GM23338 (cell line): ENCODE data around the gene RAB44. TPM values are rescaled to one million over a fixed set of nuclear protein-coding genes. Genes with fewer than 3 reads are reported as not detected.

Experiments
- ATAC-seq: fragments of 200-7000 bp; cut with Tn5 transposase; 3 replicates; pipeline ENCODE4 v1.9.1; 2020
- DNase-seq: peaks from one replicate; pipeline ENCODE4 v3.0.0-alpha.2; 2015; ENCODE audit warnings: low spot score
- H2AFZ ChIP-seq: fragments of 200-600 bp; sonication (generic); 2 replicates; pipeline ENCODE4 v1.8.0; 2016; ENCODE audit warnings: antibody characterized with exemption, mild to moderate bottlenecking, moderate library complexity
- H3F3A ChIP-seq: fragments of 200-600 bp; sonication (generic); replicated peaks from 2 replicates; pipeline ENCODE4 v1.8.0; 2017; ENCODE audit warnings: antibody characterized with exemption, mixed run types, low read depth
- H3K27ac ChIP-seq: fragments of 200-600 bp; sonication (generic); 2 replicates; pipeline ENCODE4 v1.6.1; 2016; ENCODE audit warnings: low read depth
- H3K27me3 ChIP-seq: fragments of 200-600 bp; sonication (generic); 2 replicates; pipeline ENCODE4 v1.8.0; 2016; ENCODE audit warnings: mild to moderate bottlenecking, mixed run types, moderate library complexity; ENCODE audit not compliant: insufficient read depth
- H3K36me3 ChIP-seq: fragments of 200-600 bp; sonication (generic); 2 replicates; pipeline ENCODE4 v1.8.0; 2016; ENCODE audit warnings: mild to moderate bottlenecking; ENCODE audit not compliant: insufficient read depth
- H3K4me1 ChIP-seq: fragments of 200-600 bp; sonication (generic); 2 replicates; pipeline ENCODE4 v1.8.0; 2016; ENCODE audit warnings: mild to moderate bottlenecking, moderate library complexity; ENCODE audit not compliant: insufficient read depth
- H3K4me2 ChIP-seq: fragments of 200-600 bp; sonication (generic); 2 replicates; pipeline ENCODE4 v1.7.1; 2017; ENCODE audit warnings: mixed run types
- H3K4me3 ChIP-seq: fragments of 200-600 bp; sonication (generic); 2 replicates; pipeline ENCODE4 v1.6.1; 2016; ENCODE audit warnings: mixed run types
- H3K79me2 ChIP-seq: fragments of 200-600 bp; sonication (generic); replicated peaks from 2 replicates; pipeline ENCODE4 v1.8.0; 2017; ENCODE audit warnings: mild to moderate bottlenecking; ENCODE audit not compliant: insufficient read depth
- H3K9me2 ChIP-seq: fragments of 200-600 bp; sonication (generic); 2 replicates; pipeline ENCODE4 v1.8.0; 2017; ENCODE audit not compliant: insufficient read depth
- H4K20me1 ChIP-seq: fragments of 200-600 bp; sonication (generic); replicated peaks from 2 replicates; pipeline ENCODE4 v1.8.0; 2017; ENCODE audit warnings: mild to moderate bottlenecking; ENCODE audit not compliant: insufficient read depth
- H3K27ac Mint-ChIP-seq: 2 replicates; pipeline ENCODE4 v1.8.0; 2020; ENCODE audit warnings: inconsistent platforms, mild to moderate bottlenecking, moderate library complexity, mixed read lengths
- H3K27me3 Mint-ChIP-seq: 3 replicates; pipeline ENCODE4 v1.8.0; 2022; ENCODE audit warnings: low read depth, mild to moderate bottlenecking, moderate library complexity, mixed read lengths, inconsistent platforms; ENCODE audit not compliant: insufficient read depth, poor library complexity
- H3K36me3 Mint-ChIP-seq: 3 replicates; pipeline ENCODE4 v1.8.0; 2021; ENCODE audit warnings: low read depth, mild to moderate bottlenecking, inconsistent platforms, moderate library complexity, mixed read lengths
- H3K4me1 Mint-ChIP-seq: 3 replicates; pipeline ENCODE4 v1.8.0; 2020; ENCODE audit warnings: mild to moderate bottlenecking, inconsistent platforms, mixed read lengths
- H3K4me3 Mint-ChIP-seq: 3 replicates; pipeline ENCODE4 v1.8.0; 2021; ENCODE audit warnings: moderate library complexity, mild to moderate bottlenecking, inconsistent platforms, mixed read lengths
- H3K9me3 Mint-ChIP-seq: 3 replicates; pipeline ENCODE4 v1.8.0; 2020; ENCODE audit warnings: moderate library complexity, mild to moderate bottlenecking, inconsistent platforms, mixed read lengths
- CREB1 ChIP-seq: fragments of 250-450 bp; sonication (Bioruptor Pico); IDR thresholded peaks from 2 replicates; pipeline ENCODE4 v1.5.0; 2020; ENCODE audit warnings: low read depth, mild to moderate bottlenecking, moderate library complexity
- EZH2 ChIP-seq: fragments of 200-600 bp; sonication (generic); IDR thresholded peaks from one replicate; pipeline ENCODE4 v1.8.0; 2017; ENCODE audit warnings: antibody characterized with exemption, mild to moderate bottlenecking, low read depth; ENCODE audit not compliant: unreplicated experiment
- EZH2phosphoT487 ChIP-seq: fragments of 200-600 bp; sonication (generic); IDR thresholded peaks from one replicate; pipeline ENCODE4 v1.8.1; 2018; ENCODE audit warnings: antibody characterized with exemption; ENCODE audit not compliant: unreplicated experiment
- JUNB ChIP-seq: IDR thresholded peaks from one replicate; pipeline ENCODE4 v1.6.1; 2016; ENCODE audit warnings: antibody characterized with exemption; ENCODE audit not compliant: unreplicated experiment
- NANOG ChIP-seq: IDR thresholded peaks from 2 replicates; pipeline ENCODE4 v1.6.1; 2016; ENCODE audit warnings: antibody characterized with exemption, borderline replicate concordance
- POLR2AphosphoS5 ChIP-seq: IDR thresholded peaks from 2 replicates; pipeline ENCODE4 v1.6.1; 2016; ENCODE audit warnings: antibody characterized with exemption, low read depth
- STAT1 ChIP-seq: IDR thresholded peaks from one replicate; pipeline ENCODE4 v1.6.1; 2016; ENCODE audit warnings: antibody characterized with exemption; ENCODE audit not compliant: unreplicated experiment
- ZNF114 ChIP-seq: fragments of 250-450 bp; sonication (Bioruptor Pico); IDR thresholded peaks from 2 replicates; pipeline ENCODE4 v1.5.0; 2020; ENCODE audit warnings: mild to moderate bottlenecking, moderate library complexity
- ZNF331 ChIP-seq: fragments of 250-450 bp; sonication (Bioruptor Pico); IDR thresholded peaks from 2 replicates; pipeline ENCODE4 v1.5.0; 2020; ENCODE audit warnings: low read depth, mild to moderate bottlenecking, moderate library complexity
- polyA plus RNA-seq: library from polyadenylated mRNA; unstranded; fragments of >200 nt; fragmentation: Nextera tagmentation; extraction: Ambion mirVana; gene quantifications from 2 replicates; pipeline ENCODE4 v1.2.1, GENCODE V29; 2016
- total RNA-seq: library from RNA; depleted of rRNA; stranded (reverse); fragments of >200 nt; shearing (Covaris generic); gene quantifications from 2 replicates; pipeline ENCODE4 v1.2.3, GENCODE V29; 2014
- TF ChIP-seq, protein P1 (sequence below): IDR thresholded peaks from 2 replicates; pipeline ENCODE4 v1.6.1; 2016; ENCODE audit warnings: antibody characterized with exemption
- TF ChIP-seq, protein P2 (sequence below), 2 experiments: fragments of 200-600 bp in 1 of 2; sonication (generic) in 1 of 2; conservative IDR thresholded peaks; 2 replicates each; pipeline versions ENCODE4 v1.5.1 to v1.6.1; 2016 to 2017; ENCODE audit warnings: antibody characterized with exemption in 2 of 2, low read depth in 2 of 2, mild to moderate bottlenecking in 2 of 2, moderate library complexity in 1 of 2
- TF ChIP-seq, protein P3 (sequence below): fragments of 250-450 bp; sonication (Bioruptor Pico); IDR thresholded peaks from 2 replicates; pipeline ENCODE4 v1.5.0; 2020; ENCODE audit warnings: mild to moderate bottlenecking, moderate library complexity
- TF ChIP-seq, protein P4 (sequence below): IDR thresholded peaks from one replicate; pipeline ENCODE4 v1.6.1; 2018; ENCODE audit warnings: antibody characterized with exemption; ENCODE audit not compliant: unreplicated experiment

Gene RAB44
- total and polyA plus RNA-seq, 2 experiments from 2014 or later = not detected

GRCh38 chr6:36677753-36678487 lies 19.7 kb upstream of the RAB44 start:
- Histone ChIP-seq H3K4me2 (peak overlapping the region; percentile 93), H4K20me1 (no peaks in the 10 kb centered on the region; the same call in 1 of the 2 replicates), H3K79me2 (peaks cover 26% of the 10 kb centered on the region), H3K9me2 (0 out of 2 replicates have a peak, but pooled peaks cover 6% of the 10 kb centered on the region), H2AFZ (peak overlapping the region; percentile 20; the same call in 1 of the 2 replicates), H3K4me1 (peaks cover 44% of the 10 kb centered on the region), H3F3A (peaks cover 6% of the 10 kb centered on the region; the same call in 1 of the 2 replicates), H3K27me3 (peaks cover 38% of the 10 kb centered on the region), H3K27ac (peak overlapping the region; percentile 69; the same call in 1 of the 2 replicates), H3K36me3 (no peaks in the 10 kb centered on the region), H3K4me3 (peak overlapping the region; percentile 78)
- peak overlapping the region; percentile 68 for H3K4me3 Mint-ChIP-seq
- peak overlapping the region; percentile 64; the same call in 1 of the 2 replicates for H3K27ac Mint-ChIP-seq
- DNase-seq (no peak), ATAC-seq (peak; percentile 3; the same call in 1 of the 3 replicates)
- peaks cover 41% of the 10 kb centered on the region for H3K4me1 Mint-ChIP-seq
- H3K27me3 Mint-ChIP-seq = peaks cover 38% of the 10 kb centered on the region
- TF ChIP-seq NANOG (no peak), STAT1 (no peak), JUNB (no peak), CREB1 (no peak), POLR2AphosphoS5 (no peak), ZNF114 (no peak), EZH2 (no peak), EZH2phosphoT487 (no peak), ZNF331 (CRISPR knock-in tag) (no peak)
- TF ChIP-seq, protein P1, sequence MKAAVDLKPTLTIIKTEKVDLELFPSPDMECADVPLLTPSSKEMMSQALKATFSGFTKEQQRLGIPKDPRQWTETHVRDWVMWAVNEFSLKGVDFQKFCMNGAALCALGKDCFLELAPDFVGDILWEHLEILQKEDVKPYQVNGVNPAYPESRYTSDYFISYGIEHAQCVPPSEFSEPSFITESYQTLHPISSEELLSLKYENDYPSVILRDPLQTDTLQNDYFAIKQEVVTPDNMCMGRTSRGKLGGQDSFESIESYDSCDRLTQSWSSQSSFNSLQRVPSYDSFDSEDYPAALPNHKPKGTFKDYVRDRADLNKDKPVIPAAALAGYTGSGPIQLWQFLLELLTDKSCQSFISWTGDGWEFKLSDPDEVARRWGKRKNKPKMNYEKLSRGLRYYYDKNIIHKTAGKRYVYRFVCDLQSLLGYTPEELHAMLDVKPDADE = no peak
- TF ChIP-seq, protein P2, sequence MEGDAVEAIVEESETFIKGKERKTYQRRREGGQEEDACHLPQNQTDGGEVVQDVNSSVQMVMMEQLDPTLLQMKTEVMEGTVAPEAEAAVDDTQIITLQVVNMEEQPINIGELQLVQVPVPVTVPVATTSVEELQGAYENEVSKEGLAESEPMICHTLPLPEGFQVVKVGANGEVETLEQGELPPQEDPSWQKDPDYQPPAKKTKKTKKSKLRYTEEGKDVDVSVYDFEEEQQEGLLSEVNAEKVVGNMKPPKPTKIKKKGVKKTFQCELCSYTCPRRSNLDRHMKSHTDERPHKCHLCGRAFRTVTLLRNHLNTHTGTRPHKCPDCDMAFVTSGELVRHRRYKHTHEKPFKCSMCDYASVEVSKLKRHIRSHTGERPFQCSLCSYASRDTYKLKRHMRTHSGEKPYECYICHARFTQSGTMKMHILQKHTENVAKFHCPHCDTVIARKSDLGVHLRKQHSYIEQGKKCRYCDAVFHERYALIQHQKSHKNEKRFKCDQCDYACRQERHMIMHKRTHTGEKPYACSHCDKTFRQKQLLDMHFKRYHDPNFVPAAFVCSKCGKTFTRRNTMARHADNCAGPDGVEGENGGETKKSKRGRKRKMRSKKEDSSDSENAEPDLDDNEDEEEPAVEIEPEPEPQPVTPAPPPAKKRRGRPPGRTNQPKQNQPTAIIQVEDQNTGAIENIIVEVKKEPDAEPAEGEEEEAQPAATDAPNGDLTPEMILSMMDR (conservative IDR thresholded peaks at IDR 0.05; ENCODE audit: low read depth in 2 of 2) = no peak
- TF ChIP-seq, protein P3, sequence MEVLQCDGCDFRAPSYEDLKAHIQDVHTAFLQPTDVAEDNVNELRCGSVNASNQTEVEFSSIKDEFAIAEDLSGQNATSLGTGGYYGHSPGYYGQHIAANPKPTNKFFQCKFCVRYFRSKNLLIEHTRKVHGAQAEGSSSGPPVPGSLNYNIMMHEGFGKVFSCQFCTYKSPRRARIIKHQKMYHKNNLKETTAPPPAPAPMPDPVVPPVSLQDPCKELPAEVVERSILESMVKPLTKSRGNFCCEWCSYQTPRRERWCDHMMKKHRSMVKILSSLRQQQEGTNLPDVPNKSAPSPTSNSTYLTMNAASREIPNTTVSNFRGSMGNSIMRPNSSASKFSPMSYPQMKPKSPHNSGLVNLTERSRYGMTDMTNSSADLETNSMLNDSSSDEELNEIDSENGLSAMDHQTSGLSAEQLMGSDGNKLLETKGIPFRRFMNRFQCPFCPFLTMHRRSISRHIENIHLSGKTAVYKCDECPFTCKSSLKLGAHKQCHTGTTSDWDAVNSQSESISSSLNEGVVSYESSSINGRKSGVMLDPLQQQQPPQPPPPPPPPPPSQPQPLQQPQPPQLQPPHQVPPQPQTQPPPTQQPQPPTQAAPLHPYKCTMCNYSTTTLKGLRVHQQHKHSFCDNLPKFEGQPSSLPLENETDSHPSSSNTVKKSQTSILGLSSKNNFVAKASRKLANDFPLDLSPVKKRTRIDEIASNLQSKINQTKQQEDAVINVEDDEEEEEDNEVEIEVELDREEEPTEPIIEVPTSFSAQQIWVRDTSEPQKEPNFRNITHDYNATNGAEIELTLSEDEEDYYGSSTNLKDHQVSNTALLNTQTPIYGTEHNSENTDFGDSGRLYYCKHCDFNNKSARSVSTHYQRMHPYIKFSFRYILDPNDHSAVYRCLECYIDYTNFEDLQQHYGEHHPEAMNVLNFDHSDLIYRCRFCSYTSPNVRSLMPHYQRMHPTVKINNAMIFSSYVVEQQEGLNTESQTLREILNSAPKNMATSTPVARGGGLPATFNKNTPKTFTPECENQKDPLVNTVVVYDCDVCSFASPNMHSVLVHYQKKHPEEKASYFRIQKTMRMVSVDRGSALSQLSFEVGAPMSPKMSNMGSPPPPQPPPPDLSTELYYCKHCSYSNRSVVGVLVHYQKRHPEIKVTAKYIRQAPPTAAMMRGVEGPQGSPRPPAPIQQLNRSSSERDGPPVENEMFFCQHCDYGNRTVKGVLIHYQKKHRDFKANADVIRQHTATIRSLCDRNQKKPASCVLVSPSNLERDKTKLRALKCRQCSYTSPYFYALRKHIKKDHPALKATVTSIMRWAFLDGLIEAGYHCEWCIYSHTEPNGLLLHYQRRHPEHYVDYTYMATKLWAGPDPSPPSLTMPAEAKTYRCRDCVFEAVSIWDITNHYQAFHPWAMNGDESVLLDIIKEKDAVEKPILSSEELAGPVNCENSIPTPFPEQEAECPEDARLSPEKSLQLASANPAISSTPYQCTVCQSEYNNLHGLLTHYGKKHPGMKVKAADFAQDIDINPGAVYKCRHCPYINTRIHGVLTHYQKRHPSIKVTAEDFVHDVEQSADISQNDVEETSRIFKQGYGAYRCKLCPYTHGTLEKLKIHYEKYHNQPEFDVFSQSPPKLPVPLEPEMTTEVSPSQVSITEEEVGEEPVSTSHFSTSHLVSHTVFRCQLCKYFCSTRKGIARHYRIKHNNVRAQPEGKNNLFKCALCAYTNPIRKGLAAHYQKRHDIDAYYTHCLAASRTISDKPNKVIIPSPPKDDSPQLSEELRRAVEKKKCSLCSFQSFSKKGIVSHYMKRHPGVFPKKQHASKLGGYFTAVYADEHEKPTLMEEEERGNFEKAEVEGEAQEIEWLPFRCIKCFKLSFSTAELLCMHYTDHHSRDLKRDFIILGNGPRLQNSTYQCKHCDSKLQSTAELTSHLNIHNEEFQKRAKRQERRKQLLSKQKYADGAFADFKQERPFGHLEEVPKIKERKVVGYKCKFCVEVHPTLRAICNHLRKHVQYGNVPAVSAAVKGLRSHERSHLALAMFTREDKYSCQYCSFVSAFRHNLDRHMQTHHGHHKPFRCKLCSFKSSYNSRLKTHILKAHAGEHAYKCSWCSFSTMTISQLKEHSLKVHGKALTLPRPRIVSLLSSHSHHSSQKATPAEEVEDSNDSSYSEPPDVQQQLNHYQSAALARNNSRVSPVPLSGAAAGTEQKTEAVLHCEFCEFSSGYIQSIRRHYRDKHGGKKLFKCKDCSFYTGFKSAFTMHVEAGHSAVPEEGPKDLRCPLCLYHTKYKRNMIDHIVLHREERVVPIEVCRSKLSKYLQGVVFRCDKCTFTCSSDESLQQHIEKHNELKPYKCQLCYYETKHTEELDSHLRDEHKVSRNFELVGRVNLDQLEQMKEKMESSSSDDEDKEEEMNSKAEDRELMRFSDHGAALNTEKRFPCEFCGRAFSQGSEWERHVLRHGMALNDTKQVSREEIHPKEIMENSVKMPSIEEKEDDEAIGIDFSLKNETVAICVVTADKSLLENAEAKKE (CRISPR knock-in tag) = no peak
- TF ChIP-seq, protein P4, sequence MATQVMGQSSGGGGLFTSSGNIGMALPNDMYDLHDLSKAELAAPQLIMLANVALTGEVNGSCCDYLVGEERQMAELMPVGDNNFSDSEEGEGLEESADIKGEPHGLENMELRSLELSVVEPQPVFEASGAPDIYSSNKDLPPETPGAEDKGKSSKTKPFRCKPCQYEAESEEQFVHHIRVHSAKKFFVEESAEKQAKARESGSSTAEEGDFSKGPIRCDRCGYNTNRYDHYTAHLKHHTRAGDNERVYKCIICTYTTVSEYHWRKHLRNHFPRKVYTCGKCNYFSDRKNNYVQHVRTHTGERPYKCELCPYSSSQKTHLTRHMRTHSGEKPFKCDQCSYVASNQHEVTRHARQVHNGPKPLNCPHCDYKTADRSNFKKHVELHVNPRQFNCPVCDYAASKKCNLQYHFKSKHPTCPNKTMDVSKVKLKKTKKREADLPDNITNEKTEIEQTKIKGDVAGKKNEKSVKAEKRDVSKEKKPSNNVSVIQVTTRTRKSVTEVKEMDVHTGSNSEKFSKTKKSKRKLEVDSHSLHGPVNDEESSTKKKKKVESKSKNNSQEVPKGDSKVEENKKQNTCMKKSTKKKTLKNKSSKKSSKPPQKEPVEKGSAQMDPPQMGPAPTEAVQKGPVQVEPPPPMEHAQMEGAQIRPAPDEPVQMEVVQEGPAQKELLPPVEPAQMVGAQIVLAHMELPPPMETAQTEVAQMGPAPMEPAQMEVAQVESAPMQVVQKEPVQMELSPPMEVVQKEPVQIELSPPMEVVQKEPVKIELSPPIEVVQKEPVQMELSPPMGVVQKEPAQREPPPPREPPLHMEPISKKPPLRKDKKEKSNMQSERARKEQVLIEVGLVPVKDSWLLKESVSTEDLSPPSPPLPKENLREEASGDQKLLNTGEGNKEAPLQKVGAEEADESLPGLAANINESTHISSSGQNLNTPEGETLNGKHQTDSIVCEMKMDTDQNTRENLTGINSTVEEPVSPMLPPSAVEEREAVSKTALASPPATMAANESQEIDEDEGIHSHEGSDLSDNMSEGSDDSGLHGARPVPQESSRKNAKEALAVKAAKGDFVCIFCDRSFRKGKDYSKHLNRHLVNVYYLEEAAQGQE = no peak
- peaks cover 4% of the 10 kb centered on the region; the same call in 2 of the 3 replicates for H3K36me3 Mint-ChIP-seq
- no peaks in the 10 kb centered on the region for H3K9me3 Mint-ChIP-seq
